KMS-11 (cell line): Measurements from ENCODE around the gene VMA21.

ENCODE experiments used
- H2AFZ ChIP-seq: fragments of 200-600 bp; sonication (generic); 2 replicates; pipeline ENCODE4 v1.6.1; 2016; ENCODE audit warnings: antibody characterized with exemption, mixed run types, low read depth
- H3K27ac ChIP-seq: fragments of 200-600 bp; sonication (generic); 2 replicates; pipeline ENCODE4 v1.6.1; 2016; ENCODE audit warnings: mild to moderate bottlenecking, mixed run types
- H3K27me3 ChIP-seq: fragments of 200-600 bp; sonication (generic); 2 replicates; pipeline ENCODE4 v1.6.1; 2017; ENCODE audit warnings: mild to moderate bottlenecking, low read depth, mixed run types, moderate library complexity; ENCODE audit not compliant: insufficient read depth
- H3K36me3 ChIP-seq: fragments of 200-600 bp; sonication (generic); 2 replicates; pipeline ENCODE4 v1.6.1; 2017; ENCODE audit warnings: mild to moderate bottlenecking, mixed run types; ENCODE audit not compliant: insufficient read depth
- H3K4me1 ChIP-seq: fragments of 200-600 bp; sonication (generic); 2 replicates; pipeline ENCODE4 v1.6.1; 2016; ENCODE audit warnings: mild to moderate bottlenecking, low read depth, mixed run types; ENCODE audit not compliant: poor library complexity, severe bottlenecking
- H3K4me2 ChIP-seq: fragments of 200-600 bp; sonication (generic); 2 replicates; pipeline ENCODE4 v1.7.0; 2016; ENCODE audit warnings: mild to moderate bottlenecking, mixed run types
- H3K4me3 ChIP-seq: fragments of 200-600 bp; sonication (generic); IDR thresholded peaks from 2 replicates; pipeline ENCODE4 v1.6.1; 2017; ENCODE audit warnings: low read depth, low read length, mixed read lengths; ENCODE audit not compliant: insufficient read depth
- H3K79me2 ChIP-seq: fragments of 200-600 bp; sonication (generic); 2 replicates; pipeline ENCODE4 v1.6.1; 2016; ENCODE audit warnings: low read depth, mixed run types; ENCODE audit not compliant: insufficient read depth
- H3K9ac ChIP-seq: fragments of 200-600 bp; sonication (generic); 2 replicates; pipeline ENCODE4 v1.6.1; 2016; ENCODE audit warnings: mild to moderate bottlenecking, mixed run types
- H4K20me1 ChIP-seq: fragments of 200-600 bp; sonication (generic); 2 replicates; pipeline ENCODE4 v1.6.1; 2016; ENCODE audit warnings: mild to moderate bottlenecking, mixed run types; ENCODE audit not compliant: insufficient read depth
- TF ChIP-seq, protein P1 (sequence below): fragments of 200-600 bp; sonication (generic); conservative IDR thresholded peaks from 2 replicates; pipeline ENCODE4 v1.6.1; 2017; ENCODE audit warnings: low read depth, mild to moderate bottlenecking, antibody characterized with exemption, low read length, moderate library complexity, mixed read lengths

VMA21 gene

DNA sequence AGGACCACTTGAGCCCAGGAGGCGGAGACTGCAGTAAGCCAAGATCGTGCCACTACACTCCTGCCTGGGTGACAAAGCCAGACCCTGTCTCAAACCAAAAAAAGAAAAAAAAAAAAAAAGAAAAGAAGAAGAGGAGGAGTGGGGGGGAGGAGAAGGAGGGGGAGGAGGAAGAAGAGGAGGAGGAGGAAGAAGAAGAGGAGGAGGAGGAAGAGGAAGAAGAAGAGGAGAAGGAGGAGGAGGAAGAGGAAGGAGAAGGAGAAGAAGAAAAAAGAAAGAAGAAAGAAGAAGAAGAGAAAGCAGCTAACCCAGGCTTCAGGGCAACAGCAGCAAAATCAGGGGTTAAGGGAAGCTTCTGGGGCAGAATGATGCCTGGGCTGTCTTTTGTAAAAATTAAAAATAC is 27.5 kb downstream of the VMA21 start:
- Histone ChIP-seq H3K36me3 (no peaks in the 10 kb centered on the region), H3K79me2 (no peaks in the 10 kb centered on the region), H2AFZ (no peak overlapping the region), H3K9ac (no peak overlapping the region), H3K4me3 (no peak overlapping the region), H4K20me1 (no peaks in the 10 kb centered on the region), H3K4me1 (no peaks in the 10 kb centered on the region), H3K27ac (no peak overlapping the region), H3K27me3 (no peaks in the 10 kb centered on the region), H3K4me2 (no peak overlapping the region)
- TF ChIP-seq, protein P1, sequence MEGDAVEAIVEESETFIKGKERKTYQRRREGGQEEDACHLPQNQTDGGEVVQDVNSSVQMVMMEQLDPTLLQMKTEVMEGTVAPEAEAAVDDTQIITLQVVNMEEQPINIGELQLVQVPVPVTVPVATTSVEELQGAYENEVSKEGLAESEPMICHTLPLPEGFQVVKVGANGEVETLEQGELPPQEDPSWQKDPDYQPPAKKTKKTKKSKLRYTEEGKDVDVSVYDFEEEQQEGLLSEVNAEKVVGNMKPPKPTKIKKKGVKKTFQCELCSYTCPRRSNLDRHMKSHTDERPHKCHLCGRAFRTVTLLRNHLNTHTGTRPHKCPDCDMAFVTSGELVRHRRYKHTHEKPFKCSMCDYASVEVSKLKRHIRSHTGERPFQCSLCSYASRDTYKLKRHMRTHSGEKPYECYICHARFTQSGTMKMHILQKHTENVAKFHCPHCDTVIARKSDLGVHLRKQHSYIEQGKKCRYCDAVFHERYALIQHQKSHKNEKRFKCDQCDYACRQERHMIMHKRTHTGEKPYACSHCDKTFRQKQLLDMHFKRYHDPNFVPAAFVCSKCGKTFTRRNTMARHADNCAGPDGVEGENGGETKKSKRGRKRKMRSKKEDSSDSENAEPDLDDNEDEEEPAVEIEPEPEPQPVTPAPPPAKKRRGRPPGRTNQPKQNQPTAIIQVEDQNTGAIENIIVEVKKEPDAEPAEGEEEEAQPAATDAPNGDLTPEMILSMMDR, result no peak

DNA sequence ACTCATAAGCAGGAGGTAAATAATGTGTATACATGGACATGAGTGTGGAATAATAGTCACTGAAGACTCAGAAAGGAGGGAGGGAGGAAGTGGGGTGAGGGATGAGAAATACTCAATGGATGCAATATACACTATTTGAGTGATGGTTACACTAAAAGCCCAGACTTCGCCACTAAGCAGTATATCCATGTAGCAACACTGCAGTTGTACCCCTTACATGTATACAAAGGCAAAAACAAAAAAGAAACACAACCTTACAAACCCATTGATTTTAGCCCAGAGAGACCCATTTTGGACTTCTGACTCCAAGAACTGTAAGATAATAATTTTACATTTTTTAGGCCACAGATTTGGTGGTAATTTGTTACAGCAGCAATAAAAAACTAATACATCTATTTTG is 51.5 kb downstream of the VMA21 start:
- Histone ChIP-seq H2AFZ (no peak overlapping the region), H4K20me1 (no peaks in the 10 kb centered on the region), H3K4me3 (no peak overlapping the region), H3K4me2 (no peak overlapping the region), H3K36me3 (no peaks in the 10 kb centered on the region), H3K27ac (no peak overlapping the region), H3K4me1 (no peaks in the 10 kb centered on the region), H3K27me3 (no peaks in the 10 kb centered on the region), H3K9ac (no peak overlapping the region), H3K79me2 (no peaks in the 10 kb centered on the region)
- TF ChIP-seq, protein P1, result no peak

DNA sequence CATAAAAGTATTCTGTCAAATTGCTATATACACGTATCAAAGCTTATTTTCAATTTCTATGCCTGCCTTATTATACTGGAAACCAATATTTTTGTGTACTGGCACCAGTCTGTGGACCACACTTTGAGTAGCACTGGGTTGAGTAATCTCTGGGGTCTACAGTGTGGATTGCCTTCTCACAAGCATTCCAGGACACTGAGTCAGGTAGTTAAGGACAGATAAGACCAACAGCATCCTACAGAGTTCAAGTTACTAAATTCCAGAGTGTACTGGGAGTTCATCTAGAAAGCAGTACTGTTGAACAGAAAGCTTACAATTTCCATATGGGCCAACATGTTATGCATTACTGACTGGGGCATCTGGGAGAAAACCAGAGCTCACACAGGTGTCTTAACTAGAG is 61.8 kb downstream of the VMA21 start:
- no peak overlapping the region for H2AFZ ChIP-seq
- no peaks in the 10 kb centered on the region for H3K4me1 ChIP-seq
- no peaks in the 10 kb centered on the region for H3K27me3 ChIP-seq
- H3K9ac ChIP-seq, result no peak overlapping the region
- no peaks in the 10 kb centered on the region for H4K20me1 ChIP-seq
- no peak overlapping the region for H3K4me3 ChIP-seq
- no peak overlapping the region for H3K27ac ChIP-seq
- no peak overlapping the region for H3K4me2 ChIP-seq
- no peaks in the 10 kb centered on the region for H3K79me2 ChIP-seq
- H3K36me3 ChIP-seq, result no peaks in the 10 kb centered on the region
- TF ChIP-seq, protein P1, result no peak
